Endothelial cell of umbilical vein (primary cell): ENCODE results near the gene G3BP1. TPM values are rescaled to one million over a fixed set of nuclear protein-coding genes. Genes with fewer than 3 reads are reported as not detected.

ENCODE experiments used
- BruUV-seq: library from RNA; stranded (reverse); fragments of 400-500 nt; replicated peaks from 2 replicates; lab custom pipeline; 2021; lab: Mats Ljungman, UMichigan
- CTCF ChIA-PET: fragments of 300-600, 350-600 bp; sonication (Branson Sonifier 250); formaldehyde crosslinking; loops from one replicate; lab custom pipeline; 2021; ENCODE audit warnings: antibody characterized with exemption, inconsistent platforms; lab: Charles Lee
- POLR2A ChIA-PET: fragments of 300-600, 350-600 bp; sonication (Branson Sonifier 250); formaldehyde crosslinking; loops from one replicate; lab custom pipeline; 2021; ENCODE audit warnings: antibody characterized with exemption, inconsistent platforms; lab: Charles Lee
- DNase-seq: peaks from one replicate; pipeline ENCODE4 v3.0.0-alpha.2; 2011; ENCODE audit warnings: low read depth, low spot score
- FAIRE-seq: peaks from 2 replicates; lab custom pipeline; 2011; peaks lifted over from hg19 to GRCh38; lab: Jason Lieb, UNC
- H2AFZ ChIP-seq: 2 replicates; pipeline ENCODE4 v1.6.0; 2012; ENCODE audit warnings: low read depth, low read length, control low read depth, inconsistent platforms
- H3K27ac ChIP-seq: 2 replicates; pipeline ENCODE4 v1.5.1; 2011; ENCODE audit warnings: low read depth, mild to moderate bottlenecking, control low read depth, low read length, moderate library complexity; ENCODE audit not compliant: insufficient read depth
- H3K27me3 ChIP-seq, 2 experiments: 2 replicates each; pipeline versions ENCODE4 v1.6.0 to v1.6.1; 2011; ENCODE audit warnings: low read length in 2 of 2, mixed read lengths in 1 of 2; ENCODE audit not compliant: control insufficient read depth in 2 of 2, insufficient read depth in 2 of 2
- H3K36me3 ChIP-seq, 2 experiments: 2 replicates in 1 of 2; 3 replicates in 1 of 2; pipeline ENCODE4 v1.5.1; 2011; ENCODE audit warnings: low read length in 2 of 2, mild to moderate bottlenecking in 1 of 2, moderate library complexity in 1 of 2; ENCODE audit not compliant: control insufficient read depth in 2 of 2, insufficient read depth in 2 of 2; ENCODE audit errors: extremely low read depth in 1 of 2
- H3K4me1 ChIP-seq: 3 replicates; pipeline ENCODE4 v1.5.1; 2011; ENCODE audit warnings: mild to moderate bottlenecking, low read length; ENCODE audit not compliant: control insufficient read depth, insufficient read depth; ENCODE audit errors: extremely low read depth
- H3K4me2 ChIP-seq: 2 replicates; pipeline ENCODE4 v1.6.1; 2011; ENCODE audit warnings: low read length, control low read depth, mixed read lengths; ENCODE audit not compliant: insufficient read depth
- H3K4me3 ChIP-seq, 3 experiments: fragments of 200-600 bp in 1 of 3; sonication (generic), shearing (Covaris generic) in 1 of 3; replicated peaks in 1 of 3; 2 replicates each; pipeline ENCODE4 v1.5.1; 2011 to 2016; ENCODE audit warnings: control low read depth in 3 of 3, low read length in 3 of 3, mild to moderate bottlenecking in 2 of 3, inconsistent platforms in 1 of 3, low read depth in 1 of 3, moderate library complexity in 1 of 3; ENCODE audit not compliant: insufficient read depth in 1 of 3
- H3K79me2 ChIP-seq: 2 replicates; pipeline ENCODE4 v1.6.0; 2012; ENCODE audit warnings: low read length, inconsistent platforms; ENCODE audit not compliant: control insufficient read depth, insufficient read depth
- H3K9ac ChIP-seq: replicated peaks from 2 replicates; pipeline ENCODE3; 2011; ENCODE audit warnings: low read length, control low read depth; ENCODE audit not compliant: insufficient read depth; ENCODE audit errors: extremely low read depth
- H3K9me1 ChIP-seq: replicated peaks from 3 replicates; pipeline ENCODE4 v1.6.0; 2011; ENCODE audit warnings: mild to moderate bottlenecking, low read length; ENCODE audit not compliant: control insufficient read depth, insufficient read depth; ENCODE audit errors: extremely low read depth
- H3K9me3 ChIP-seq: replicated peaks from 2 replicates; pipeline ENCODE4 v1.5.1; 2012; ENCODE audit warnings: low read length, inconsistent platforms; ENCODE audit not compliant: control insufficient read depth, insufficient read depth
- H4K20me1 ChIP-seq: replicated peaks from 2 replicates; pipeline ENCODE3; 2011; ENCODE audit warnings: mild to moderate bottlenecking, low read length; ENCODE audit not compliant: control insufficient read depth, insufficient read depth; ENCODE audit errors: extremely low read depth
- EZH2 ChIP-seq: IDR thresholded peaks from 2 replicates; pipeline ENCODE4 v1.6.1; 2012; ENCODE audit warnings: borderline replicate concordance, low read depth, mild to moderate bottlenecking, moderate library complexity, low read length, inconsistent platforms; ENCODE audit not compliant: severe bottlenecking
- FOS ChIP-seq: IDR thresholded peaks from 2 replicates; pipeline ENCODE4 v1.6.1; 2011; ENCODE audit warnings: mild to moderate bottlenecking, low read length, moderate library complexity, borderline replicate concordance; ENCODE audit not compliant: insufficient read depth
- GATA2 ChIP-seq: IDR thresholded peaks from 2 replicates; pipeline ENCODE4 v1.7.0; 2011; ENCODE audit warnings: low read depth, mild to moderate bottlenecking, moderate library complexity, mixed read lengths, low read length; ENCODE audit not compliant: insufficient read length, insufficient read depth
- JUN ChIP-seq: IDR thresholded peaks from 2 replicates; pipeline ENCODE4 v1.6.1; 2011; ENCODE audit warnings: borderline replicate concordance, low read depth; ENCODE audit not compliant: insufficient read length, insufficient read depth
- MYC ChIP-seq: IDR thresholded peaks from one replicate; pipeline ENCODE4 v1.6.1; 2011; ENCODE audit warnings: mild to moderate bottlenecking, low read depth, low read length
- POLR2A ChIP-seq: IDR thresholded peaks from 2 replicates; pipeline ENCODE4 v1.6.1; 2012; ENCODE audit warnings: low read depth, mild to moderate bottlenecking, control low read depth, low read length
- dilution Hi-C: fragments of 300-500 bp; cut with MboI; formaldehyde crosslinking; loops from one replicate; pipeline ENCODE4 v1.15.0; 2019; ENCODE audit warnings: low sequenced_read_pairs; ENCODE audit not compliant: extremely low pct_ligation_motif_present
- intact Hi-C: fragments of 100-400 bp; cut with micrococcal nuclease; formaldehyde crosslinking; loops from one replicate; pipeline ENCODE4 v1.10.0; 2022
- polyA plus RNA-seq, 4 experiments: library from polyadenylated mRNA; depleted of rRNA in 3 of 4; stranded (reverse) in 3 of 4; unstranded in 1 of 4; fragments of >200 nt; gene quantifications; 2 replicates each; pipeline versions ENCODE4 v1.2.1 to v1.2.3, GENCODE V29; 2011 to 2012; ENCODE audit warnings: missing spikeins in 1 of 4
- total RNA-seq: library from RNA; stranded (reverse); gene quantifications from 2 replicates; pipeline ENCODE4 v1.2.3, GENCODE V29; 2021
- TF ChIP-seq, protein P1 (sequence below): IDR thresholded peaks from 2 replicates; pipeline ENCODE4 v1.6.1; 2011; ENCODE audit not compliant: insufficient read depth, insufficient read length
- TF ChIP-seq, protein P2 (sequence below), 2 donors: IDR thresholded peaks; 1 replicate in 1 of 2; 2 replicates in 1 of 2; pipeline ENCODE4 v1.5.1; 2011; ENCODE audit warnings: low read length in 2 of 2, mild to moderate bottlenecking in 2 of 2, moderate library complexity in 2 of 2, control low read depth in 1 of 2, inconsistent platforms in 1 of 2, low read depth in 1 of 2; ENCODE audit not compliant: insufficient read depth in 1 of 2; ENCODE audit errors: extremely low read depth in 1 of 2

Gene G3BP1
- total and polyA plus RNA-seq, 2 donors (not counting 3 experiments of a cell fraction or from before 2014, with no cell fraction given): 50.5 to 262 TPM

- Histone ChIP-seq H3K4me2 (no peak overlapping the region), H3K36me3 (no peaks in the 10 kb centered on the region), H2AFZ (peak overlapping the region; percentile 26), H3K79me2 (no peaks in the 10 kb centered on the region), H4K20me1 (no peaks in the 10 kb centered on the region), H3K27ac (peak overlapping the region; percentile 88), H3K9me1 (no peaks in the 10 kb centered on the region), H3K4me3 (no peak overlapping the region), H3K9ac (peak overlapping the region; percentile 62), H3K4me1 (peaks cover 33% of the 10 kb centered on the region), H3K9me3 (no peaks in the 10 kb centered on the region), H3K27me3 (no peaks in the 10 kb centered on the region)
- dilution Hi-C loops: no loop called here
- intact Hi-C loops: loop anchor here (1.0 to 5.0 kb wide), 8 partner anchors 21 to 423 kb away; partner anchors contain the start of gene SPARC
- DNase-seq (no peak), FAIRE-seq (peak; percentile 46)
- CTCF ChIA-PET: interaction anchor here (0.7 to 10.7 kb wide), 28 partner anchors 9 to 575 kb away, joined by 3 to 323 read pairs (median 10); partner anchors contain the start of genes ATOX1, SLC36A1 and SPARC
- no peak for TF ChIP-seq POLR2A
- TF ChIP-seq EZH2: no peak
- TF ChIP-seq, protein P1, sequence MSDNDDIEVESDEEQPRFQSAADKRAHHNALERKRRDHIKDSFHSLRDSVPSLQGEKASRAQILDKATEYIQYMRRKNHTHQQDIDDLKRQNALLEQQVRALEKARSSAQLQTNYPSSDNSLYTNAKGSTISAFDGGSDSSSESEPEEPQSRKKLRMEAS: no peak
- TF ChIP-seq, protein P2, sequence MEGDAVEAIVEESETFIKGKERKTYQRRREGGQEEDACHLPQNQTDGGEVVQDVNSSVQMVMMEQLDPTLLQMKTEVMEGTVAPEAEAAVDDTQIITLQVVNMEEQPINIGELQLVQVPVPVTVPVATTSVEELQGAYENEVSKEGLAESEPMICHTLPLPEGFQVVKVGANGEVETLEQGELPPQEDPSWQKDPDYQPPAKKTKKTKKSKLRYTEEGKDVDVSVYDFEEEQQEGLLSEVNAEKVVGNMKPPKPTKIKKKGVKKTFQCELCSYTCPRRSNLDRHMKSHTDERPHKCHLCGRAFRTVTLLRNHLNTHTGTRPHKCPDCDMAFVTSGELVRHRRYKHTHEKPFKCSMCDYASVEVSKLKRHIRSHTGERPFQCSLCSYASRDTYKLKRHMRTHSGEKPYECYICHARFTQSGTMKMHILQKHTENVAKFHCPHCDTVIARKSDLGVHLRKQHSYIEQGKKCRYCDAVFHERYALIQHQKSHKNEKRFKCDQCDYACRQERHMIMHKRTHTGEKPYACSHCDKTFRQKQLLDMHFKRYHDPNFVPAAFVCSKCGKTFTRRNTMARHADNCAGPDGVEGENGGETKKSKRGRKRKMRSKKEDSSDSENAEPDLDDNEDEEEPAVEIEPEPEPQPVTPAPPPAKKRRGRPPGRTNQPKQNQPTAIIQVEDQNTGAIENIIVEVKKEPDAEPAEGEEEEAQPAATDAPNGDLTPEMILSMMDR (IDR thresholded peaks at IDR 0.05; ENCODE audit: extremely low read depth in 1 of 2, insufficient read depth in 1 of 2, low read depth in 1 of 2, low read length in 2 of 2): no peak
- peak; percentile 19 for TF ChIP-seq JUN
- no peak for TF ChIP-seq MYC
- no peak for TF ChIP-seq GATA2
- peak; percentile 32 for TF ChIP-seq FOS
- POLR2A ChIA-PET: interaction anchor here (0.7 to 3.6 kb wide), 4 partner anchors 53 to 81 kb away, joined by 3 to 16 read pairs (median 10); partner anchors contain the start of gene SPARC
- no TSS peak for BruUV-seq
Measured at GRCh38 chr5:151739939-151740335, 31.8 kb upstream of the G3BP1 start.
